HepG2 (cell line): ENCODE results near the gene ARFGEF3. TPM values are rescaled to one million over a fixed set of nuclear protein-coding genes. Genes with fewer than 3 reads are reported as not detected.

ENCODE experiments used
- ATAC-seq: fragments of 200-7000 bp; cut with Tn5 transposase; 3 replicates; pipeline ENCODE4 v1.9.1; 2020; ENCODE audit warnings: mild to moderate bottlenecking, moderate library complexity
- BruUV-seq: library from RNA; stranded (reverse); fragments of 400-500 nt; replicated peaks from 2 replicates; lab custom pipeline; 2021; lab: Mats Ljungman, UMichigan
- CTCF ChIA-PET: fragments of 300-600 bp; formaldehyde crosslinking; extraction: SDS; loops from one replicate; lab custom pipeline; 2021; ENCODE audit warnings: low total read pairs, inconsistent platforms, low intra/inter-chr PET ratio; lab: Yijun Ruan, JAX
- POLR2A ChIA-PET: fragments of 350-600 bp; sonication (Branson Sonifier 250); formaldehyde crosslinking; loops from one replicate; lab custom pipeline; 2020; ENCODE audit warnings: antibody characterized with exemption, inconsistent platforms; lab: Yijun Ruan, JAX
- DNase-seq: peaks from one replicate; pipeline ENCODE4 v3.0.0-alpha.2; 2015; ENCODE audit warnings: low spot score
- FAIRE-seq: peaks from 3 replicates; lab custom pipeline; 2011; peaks lifted over from hg19 to GRCh38; lab: Jason Lieb, UNC
- H2AFZ ChIP-seq: one replicate; pipeline ENCODE4 v1.6.1; 2011; ENCODE audit warnings: low read length, inconsistent platforms
- H3K27ac ChIP-seq: fragments of 300-600 bp; 3 replicates; pipeline ENCODE4 v1.8.0; 2011; ENCODE audit warnings: mixed run types, mild to moderate bottlenecking, mixed read lengths, low read length, inconsistent platforms; ENCODE audit not compliant: insufficient read depth; ENCODE audit errors: extremely low read length
- H3K27me3 ChIP-seq, 2 experiments: fragments of 200-600 bp in 1 of 2; 2 replicates in 1 of 2; 3 replicates in 1 of 2; pipeline versions ENCODE4 v1.6.0 to v1.8.0; 2011; ENCODE audit warnings: low read length in 2 of 2, mild to moderate bottlenecking in 2 of 2, moderate library complexity in 2 of 2, inconsistent platforms in 1 of 2; ENCODE audit not compliant: insufficient read depth in 2 of 2, control insufficient read depth in 1 of 2
- H3K36me3 ChIP-seq, 2 experiments: fragments of 200-600 bp in 1 of 2; replicated peaks in 1 of 2; 2 replicates in 1 of 2; 3 replicates in 1 of 2; pipeline versions ENCODE4 v1.5.1 to v1.8.0; 2011; ENCODE audit warnings: low read length in 2 of 2, inconsistent platforms in 1 of 2; ENCODE audit not compliant: insufficient read depth in 2 of 2, control insufficient read depth in 1 of 2
- H3K4me1 ChIP-seq: 2 replicates; pipeline ENCODE4 v1.5.1; 2012; ENCODE audit warnings: low read length, inconsistent platforms; ENCODE audit not compliant: insufficient read depth
- H3K4me2 ChIP-seq: 2 replicates; pipeline ENCODE4 v1.6.0; 2011; ENCODE audit warnings: low read depth, low read length, inconsistent platforms
- H3K4me3 ChIP-seq, 3 experiments: fragments of 200-600 bp in 1 of 3; sonication (generic), shearing (Covaris generic) in 1 of 3; replicated peaks in 1 of 3; 2 replicates each; pipeline ENCODE4 v1.5.1; 2011 to 2016; ENCODE audit warnings: low read length in 3 of 3, inconsistent platforms in 2 of 3, low read depth in 2 of 3, mild to moderate bottlenecking in 2 of 3, control low read depth in 1 of 3, mixed read lengths in 1 of 3; ENCODE audit not compliant: insufficient read depth in 1 of 3
- H3K79me2 ChIP-seq: one replicate; pipeline ENCODE4 v1.6.1; 2011; ENCODE audit warnings: low read length, inconsistent platforms; ENCODE audit not compliant: insufficient read depth
- H3K9ac ChIP-seq: 2 replicates; pipeline ENCODE4 v1.6.0; 2011; ENCODE audit warnings: mild to moderate bottlenecking, low read depth, low read length, inconsistent platforms; ENCODE audit not compliant: insufficient read depth
- H3K9me3 ChIP-seq: 2 replicates; pipeline ENCODE4 v1.5.1; 2012; ENCODE audit warnings: mild to moderate bottlenecking, low read length
- H4K20me1 ChIP-seq: 2 replicates; pipeline ENCODE4 v1.6.0; 2011; ENCODE audit warnings: inconsistent platforms, mild to moderate bottlenecking, low read length, moderate library complexity; ENCODE audit not compliant: insufficient read depth
- ARID3A ChIP-seq: IDR thresholded peaks from 2 replicates; pipeline ENCODE4 v1.6.1; 2012; ENCODE audit warnings: low read depth, low read length, improper control_type of control experiment
- ATF4 ChIP-seq, 2 experiments: fragments of 450-650 bp in 1 of 2; sonication (generic) in 1 of 2; formaldehyde crosslinking; IDR thresholded peaks; 2 replicates each; pipeline versions ENCODE4 v1.5.0 to v1.8.0; 2020 to 2022; ENCODE audit warnings: mild to moderate bottlenecking in 1 of 2, missing genetic modification reagents in 1 of 2
- CBX5 ChIP-seq: sonication (generic); formaldehyde crosslinking; IDR thresholded peaks from 2 replicates; pipeline ENCODE4 v1.4.0; 2020; ENCODE audit warnings: missing genetic modification reagents, borderline replicate concordance
- ERF ChIP-seq: IDR thresholded peaks from 2 replicates; pipeline ENCODE4 v1.6.1; 2018; ENCODE audit warnings: missing biosample characterization, missing genetic modification reagents
- FOXA1 ChIP-seq, 2 experiments: fragments of 450-650 bp in 1 of 2; sonication (generic) in 1 of 2; formaldehyde crosslinking in 1 of 2; IDR thresholded peaks; 2 replicates each; pipeline versions ENCODE4 v1.4.0 to v1.6.1; 2016 to 2020; ENCODE audit warnings: missing genetic modification reagents in 1 of 2
- HDAC2 ChIP-seq: sonication (generic); formaldehyde crosslinking; IDR thresholded peaks from 2 replicates; pipeline ENCODE4 v1.4.0; 2020; ENCODE audit warnings: missing genetic modification reagents
- KDM6A ChIP-seq: IDR thresholded peaks from 2 replicates; pipeline ENCODE4 v1.6.1; 2016; ENCODE audit warnings: low read depth
- LCORL ChIP-seq, 2 experiments: fragments of 450-650 bp in 1 of 2; sonication (generic) in 1 of 2; formaldehyde crosslinking in 1 of 2; IDR thresholded peaks; 2 replicates each; pipeline versions ENCODE4 v1.5.0 to v1.6.1; 2017 to 2020; ENCODE audit warnings: antibody characterized with exemption in 1 of 2, missing genetic modification reagents in 1 of 2
- RBM39 ChIP-seq: fragments of 200-400 bp; formaldehyde crosslinking; IDR thresholded peaks from one replicate; pipeline ENCODE4 v1.6.1; 2018; ENCODE audit warnings: antibody characterized with exemption, mild to moderate bottlenecking, low read depth, low read length; ENCODE audit not compliant: poor library complexity, severe bottlenecking
- ZKSCAN1 ChIP-seq: fragments of 150-350 bp; IDR thresholded peaks from 2 replicates; pipeline ENCODE4 v1.6.1; 2014; ENCODE audit warnings: low read length
- ZNF556 ChIP-seq: sonication (generic); formaldehyde crosslinking; IDR thresholded peaks from 2 replicates; pipeline ENCODE4 v1.4.0; 2020; ENCODE audit warnings: mild to moderate bottlenecking, missing genetic modification reagents, borderline replicate concordance
- ZNF614 ChIP-seq: IDR thresholded peaks from 2 replicates; pipeline ENCODE4 v1.6.1; 2018; ENCODE audit warnings: missing biosample characterization, missing genetic modification reagents, inconsistent platforms, borderline replicate concordance
- WGBS: methylation state at CpG from one replicate; pipeline ENCODE4 v1.1.6; 2017; ENCODE audit warnings: low lambda C conversion rate; 5-methylcytosine and 5-hydroxymethylcytosine counted together
- in situ Hi-C: cut with HindIII; loops from 2 replicates; pipeline ENCODE4 v1.10.0; 2017; ENCODE audit warnings: low pct_unique_long_range_greater_than_20kb; ENCODE audit not compliant: extremely low pct_ligation_motif_present
- intact Hi-C: fragments of 100-400 bp; cut with micrococcal nuclease; formaldehyde crosslinking; loops from one replicate; pipeline ENCODE4 v1.10.0; 2022; ENCODE audit not compliant: unreplicated experiment
- polyA plus RNA-seq, 8 experiments: library from polyadenylated mRNA; depleted of rRNA in 3 of 8; stranded (reverse) in 7 of 8; unstranded in 1 of 8; fragments of >200 nt; fragmentation: Illumina TruSeq in 4 of 8; extraction: Trizol in 4 of 8; gene quantifications; 2 replicates each; pipeline versions ENCODE4 v1.2.1 to v1.2.3, GENCODE V29; 2011 to 2016; ENCODE audit warnings: low read depth in 4 of 8, missing spikeins in 1 of 8, mixed read lengths in 1 of 8; ENCODE audit not compliant: insufficient read depth in 1 of 8
- total RNA-seq, 5 experiments: library from RNA; depleted of rRNA; stranded (reverse); fragments of >200 nt; fragmentation: Illumina TruSeq; extraction: Trizol; gene quantifications; 2 replicates each; pipeline ENCODE4 v1.2.3, GENCODE V29; 2016; ENCODE audit warnings: low read depth in 1 of 5
- TF ChIP-seq, protein P1 (sequence below): IDR thresholded peaks from 2 replicates; pipeline ENCODE4 v1.4.0; 2020; ENCODE audit warnings: mild to moderate bottlenecking, missing genetic modification reagents
- TF ChIP-seq, protein P2 (sequence below): IDR thresholded peaks from 2 replicates; pipeline ENCODE4 v1.6.1; 2016; ENCODE audit warnings: low read depth

Gene ARFGEF3
- total and polyA plus RNA-seq, 2 of the 13 experiments (the other 11 are each of a cell fraction or from before 2014, with no cell fraction given): 0.60 to 2.6 TPM

DNA sequence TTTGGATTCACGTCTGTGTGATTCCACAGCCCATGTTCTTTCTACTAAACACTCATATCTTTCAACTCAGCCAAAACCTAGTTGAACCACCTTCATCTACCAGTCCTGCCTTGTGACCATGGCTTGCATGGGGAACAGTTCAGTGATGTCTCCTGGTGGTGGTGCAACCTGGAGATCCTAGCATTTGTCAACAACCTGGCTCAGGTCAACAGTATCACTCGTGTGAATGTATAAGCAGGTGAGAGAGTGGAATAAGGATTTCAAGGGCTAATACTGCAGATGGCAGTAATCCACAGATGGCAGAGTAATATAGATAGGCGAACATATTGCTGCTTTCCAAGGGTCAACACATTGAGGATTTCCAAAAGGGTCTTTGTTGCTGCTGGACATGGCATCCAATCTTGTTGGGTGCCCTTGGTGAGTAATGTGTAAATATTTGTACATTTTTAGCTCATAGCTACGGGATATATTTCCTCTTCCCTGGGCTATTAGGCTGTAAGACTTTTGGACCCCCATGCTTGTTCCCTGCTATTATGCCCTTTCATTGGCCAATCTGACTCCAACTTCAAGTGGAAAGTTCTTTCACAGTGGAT lies 43.1 kb downstream of the ARFGEF3 start:
- POLR2A ChIA-PET: no interaction called here
- H3K4me2 ChIP-seq: peak overlapping the region; percentile 23; the same call in 1 of the 2 replicates
- CTCF ChIA-PET: no interaction called here
- H3K27me3 ChIP-seq: no peaks in the 10 kb centered on the region
- DNase-seq: peak; percentile 51
- no peak overlapping the region for H3K4me3 ChIP-seq
- no peak for FAIRE-seq
- WGBS: 31% methylated on average over 4 of the region's 4 CpGs
- no peaks in the 10 kb centered on the region for H3K79me2 ChIP-seq
- no peak overlapping the region for H3K27ac ChIP-seq
- no peaks in the 10 kb centered on the region for H3K36me3 ChIP-seq
- ATAC-seq: peak; percentile 92
- H3K9me3 ChIP-seq: no peaks in the 10 kb centered on the region
- intact Hi-C loops (no loop called here), in situ Hi-C loops (no loop called here)
- no peaks in the 10 kb centered on the region for H4K20me1 ChIP-seq
- BruUV-seq: no TSS peak
- H3K4me1 ChIP-seq: peaks cover 15% of the 10 kb centered on the region
- no peak overlapping the region for H3K9ac ChIP-seq
- no peak overlapping the region for H2AFZ ChIP-seq
- TF ChIP-seq ARID3A: peak; percentile 35; the same call in 1 of the 2 replicates
- TF ChIP-seq HDAC2 (CRISPR knock-in tag): peak; percentile 43; the same call in 1 of the 2 replicates
- TF ChIP-seq KDM6A (CRISPR knock-in tag): 0 out of 2 replicates have a peak, but pooled peaks have one; percentile 11
- no peak for TF ChIP-seq ZKSCAN1
- 0 out of 4 replicates have a peak, but pooled peaks of 1 of the 2 experiments have one; percentile 21 for TF ChIP-seq ATF4 (CRISPR knock-in tag; IDR thresholded peaks at IDR 0.05)
- TF ChIP-seq RBM39: no peak
- peak; percentile 26; the same call in 1 of the 2 replicates for TF ChIP-seq ERF (CRISPR knock-in tag)
- TF ChIP-seq, protein P1, sequence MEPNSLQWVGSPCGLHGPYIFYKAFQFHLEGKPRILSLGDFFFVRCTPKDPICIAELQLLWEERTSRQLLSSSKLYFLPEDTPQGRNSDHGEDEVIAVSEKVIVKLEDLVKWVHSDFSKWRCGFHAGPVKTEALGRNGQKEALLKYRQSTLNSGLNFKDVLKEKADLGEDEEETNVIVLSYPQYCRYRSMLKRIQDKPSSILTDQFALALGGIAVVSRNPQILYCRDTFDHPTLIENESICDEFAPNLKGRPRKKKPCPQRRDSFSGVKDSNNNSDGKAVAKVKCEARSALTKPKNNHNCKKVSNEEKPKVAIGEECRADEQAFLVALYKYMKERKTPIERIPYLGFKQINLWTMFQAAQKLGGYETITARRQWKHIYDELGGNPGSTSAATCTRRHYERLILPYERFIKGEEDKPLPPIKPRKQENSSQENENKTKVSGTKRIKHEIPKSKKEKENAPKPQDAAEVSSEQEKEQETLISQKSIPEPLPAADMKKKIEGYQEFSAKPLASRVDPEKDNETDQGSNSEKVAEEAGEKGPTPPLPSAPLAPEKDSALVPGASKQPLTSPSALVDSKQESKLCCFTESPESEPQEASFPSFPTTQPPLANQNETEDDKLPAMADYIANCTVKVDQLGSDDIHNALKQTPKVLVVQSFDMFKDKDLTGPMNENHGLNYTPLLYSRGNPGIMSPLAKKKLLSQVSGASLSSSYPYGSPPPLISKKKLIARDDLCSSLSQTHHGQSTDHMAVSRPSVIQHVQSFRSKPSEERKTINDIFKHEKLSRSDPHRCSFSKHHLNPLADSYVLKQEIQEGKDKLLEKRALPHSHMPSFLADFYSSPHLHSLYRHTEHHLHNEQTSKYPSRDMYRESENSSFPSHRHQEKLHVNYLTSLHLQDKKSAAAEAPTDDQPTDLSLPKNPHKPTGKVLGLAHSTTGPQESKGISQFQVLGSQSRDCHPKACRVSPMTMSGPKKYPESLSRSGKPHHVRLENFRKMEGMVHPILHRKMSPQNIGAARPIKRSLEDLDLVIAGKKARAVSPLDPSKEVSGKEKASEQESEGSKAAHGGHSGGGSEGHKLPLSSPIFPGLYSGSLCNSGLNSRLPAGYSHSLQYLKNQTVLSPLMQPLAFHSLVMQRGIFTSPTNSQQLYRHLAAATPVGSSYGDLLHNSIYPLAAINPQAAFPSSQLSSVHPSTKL (CRISPR knock-in tag): peak; percentile 63
- TF ChIP-seq, protein P2, sequence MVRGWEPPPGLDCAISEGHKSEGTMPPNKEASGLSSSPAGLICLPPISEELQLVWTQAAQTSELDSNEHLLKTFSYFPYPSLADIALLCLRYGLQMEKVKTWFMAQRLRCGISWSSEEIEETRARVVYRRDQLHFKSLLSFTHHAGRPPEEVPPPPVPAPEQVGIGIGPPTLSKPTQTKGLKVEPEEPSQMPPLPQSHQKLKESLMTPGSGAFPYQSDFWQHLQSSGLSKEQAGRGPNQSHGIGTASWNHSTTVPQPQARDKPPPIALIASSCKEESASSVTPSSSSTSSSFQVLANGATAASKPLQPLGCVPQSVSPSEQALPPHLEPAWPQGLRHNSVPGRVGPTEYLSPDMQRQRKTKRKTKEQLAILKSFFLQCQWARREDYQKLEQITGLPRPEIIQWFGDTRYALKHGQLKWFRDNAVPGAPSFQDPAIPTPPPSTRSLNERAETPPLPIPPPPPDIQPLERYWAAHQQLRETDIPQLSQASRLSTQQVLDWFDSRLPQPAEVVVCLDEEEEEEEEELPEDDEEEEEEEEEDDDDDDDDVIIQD (CRISPR knock-in tag): peak; percentile 78; the same call in 1 of the 2 replicates
- no peak for TF ChIP-seq LCORL (IDR thresholded peaks at IDR 0.05)
- TF ChIP-seq LCORL (CRISPR knock-in tag; IDR thresholded peaks at IDR 0.05): peak; percentile 62
- TF ChIP-seq ZNF556: peak; percentile 20; the same call in 1 of the 2 replicates
- 0 out of 2 replicates have a peak, but pooled peaks have one; percentile 62 for TF ChIP-seq CBX5 (CRISPR knock-in tag)
- TF ChIP-seq ZNF614 (CRISPR knock-in tag): peak; percentile 68; the same call in 1 of the 2 replicates
- no peak for TF ChIP-seq FOXA1 (IDR thresholded peaks at IDR 0.05)
- peak; percentile 73 for TF ChIP-seq FOXA1 (CRISPR knock-in tag; IDR thresholded peaks at IDR 0.05)
